Measurements from ENCODE around the gene CFAP54. TPM values are rescaled to one million over a fixed set of nuclear protein-coding genes. Genes with fewer than 3 reads are reported as not detected.

CFAP54 gene
- total RNA-seq, 2 donors from 2014 or later, result 0.28 TPM; not detected in 1

GRCh38 chr12:96770219-96771102, 281.1 kb downstream of the CFAP54 start:
- Histone ChIP-seq H3K4me3 (no peak overlapping the region), H3K36me3 (no peaks in the 10 kb centered on the region), H3K4me1 (no peaks in the 10 kb centered on the region), H3K27me3 (no peaks in the 10 kb centered on the region), H3K27ac (no peak overlapping the region), H3K9me3 (peaks cover 0 to 7% of the 10 kb centered on the region in 2 donors)
- TF ChIP-seq CTCF (IDR thresholded peaks at IDR 0.05), result no peak
- DNase-seq (ENCODE audit: low spot score), result no peak

GRCh38 chr12:96773031-96773430, 283.7 kb downstream of the CFAP54 start:
- Histone ChIP-seq H3K27ac (no peak overlapping the region), H3K9me3 (peaks cover 0 to 7% of the 10 kb centered on the region in 2 donors), H3K4me1 (no peaks in the 10 kb centered on the region), H3K27me3 (no peaks in the 10 kb centered on the region), H3K36me3 (no peaks in the 10 kb centered on the region), H3K4me3 (no peak overlapping the region)
- no peak for TF ChIP-seq CTCF (IDR thresholded peaks at IDR 0.05)
- no peak for DNase-seq (ENCODE audit: low spot score)

- TF ChIP-seq CTCF (IDR thresholded peaks at IDR 0.05), result no peak
- Histone ChIP-seq H3K27me3 (no peaks in the 10 kb centered on the region), H3K4me1 (no peaks in the 10 kb centered on the region), H3K27ac (no peak overlapping the region), H3K4me3 (no peak overlapping the region), H3K36me3 (no peaks in the 10 kb centered on the region), H3K9me3 (peaks cover 0 to 7% of the 10 kb centered on the region in 2 donors)
- DNase-seq (ENCODE audit: low spot score), result no peak
Measured at GRCh38 chr12:96774496-96775256, 285.3 kb downstream of the CFAP54 start.

GRCh38 chr12:96776908-96777307, 287.5 kb downstream of the CFAP54 start:
- DNase-seq (ENCODE audit: low spot score), result no peak
- no peaks in the 10 kb centered on the region for H3K36me3 ChIP-seq
- no peaks in the 10 kb centered on the region for H3K4me1 ChIP-seq
- H3K27ac ChIP-seq, result no peak overlapping the region
- H3K9me3 ChIP-seq, result peaks cover 0 to 7% of the 10 kb centered on the region in 2 donors
- no peak for TF ChIP-seq CTCF (IDR thresholded peaks at IDR 0.05)
- H3K4me3 ChIP-seq, result no peak overlapping the region
- H3K27me3 ChIP-seq, result no peaks in the 10 kb centered on the region

- no peaks in the 10 kb centered on the region for H3K9me3 ChIP-seq
- no peak for TF ChIP-seq CTCF (IDR thresholded peaks at IDR 0.05)
- H3K4me3 ChIP-seq, result no peak overlapping the region
- no peaks in the 10 kb centered on the region for H3K27me3 ChIP-seq
- no peak overlapping the region for H3K27ac ChIP-seq
- no peaks in the 10 kb centered on the region for H3K36me3 ChIP-seq
- DNase-seq (ENCODE audit: low spot score), result no peak
- H3K4me1 ChIP-seq, result no peaks in the 10 kb centered on the region
Measured at GRCh38 chr12:96780330-96780729, 291.0 kb downstream of the CFAP54 start.

All from right atrium auricular region (tissue), 2 donors.